Chondrocyte (in vitro differentiated cells): Measurements from ENCODE around the gene MAP4. TPM values are rescaled to one million over a fixed set of nuclear protein-coding genes. Genes with fewer than 3 reads are reported as not detected.

Experiments
- DNase-seq: peaks from one replicate; pipeline ENCODE4 v3.0.0; 2021; ENCODE audit warnings: mixed read lengths, low spot score
- H3K27ac Mint-ChIP-seq: one replicate; pipeline ENCODE4 v1.8.0; 2021; ENCODE audit warnings: mild to moderate bottlenecking, moderate library complexity, mixed read lengths; ENCODE audit not compliant: unreplicated experiment
- H3K27me3 Mint-ChIP-seq: 2 replicates; pipeline ENCODE4 v1.8.0; 2021; ENCODE audit warnings: low read depth, mixed read lengths
- H3K36me3 Mint-ChIP-seq: 2 replicates; pipeline ENCODE4 v1.8.0; 2021; ENCODE audit warnings: low read depth, mixed read lengths
- H3K4me1 Mint-ChIP-seq: 2 replicates; pipeline ENCODE4 v1.8.0; 2021; ENCODE audit warnings: low read depth, mild to moderate bottlenecking, mixed read lengths
- H3K4me3 Mint-ChIP-seq: one replicate; pipeline ENCODE4 v1.8.0; 2021; ENCODE audit warnings: mild to moderate bottlenecking, moderate library complexity, mixed read lengths; ENCODE audit not compliant: unreplicated experiment
- H3K9me3 Mint-ChIP-seq: 2 replicates; pipeline ENCODE4 v1.8.0; 2021; ENCODE audit warnings: low read depth, mixed read lengths
- total RNA-seq: library from RNA; stranded (reverse); gene quantifications from 3 replicates; pipeline ENCODE4 v1.2.1, GENCODE V29; 2021
- TF ChIP-seq, protein P1 (sequence below): fragments of 200-600 bp; sonication (generic); IDR thresholded peaks from 2 replicates; pipeline ENCODE4 v1.5.0; 2021; ENCODE audit warnings: antibody characterized with exemption, mild to moderate bottlenecking, moderate library complexity

Gene MAP4
- total RNA-seq, 1 donor from 2014 or later, result 401 TPM

DNA sequence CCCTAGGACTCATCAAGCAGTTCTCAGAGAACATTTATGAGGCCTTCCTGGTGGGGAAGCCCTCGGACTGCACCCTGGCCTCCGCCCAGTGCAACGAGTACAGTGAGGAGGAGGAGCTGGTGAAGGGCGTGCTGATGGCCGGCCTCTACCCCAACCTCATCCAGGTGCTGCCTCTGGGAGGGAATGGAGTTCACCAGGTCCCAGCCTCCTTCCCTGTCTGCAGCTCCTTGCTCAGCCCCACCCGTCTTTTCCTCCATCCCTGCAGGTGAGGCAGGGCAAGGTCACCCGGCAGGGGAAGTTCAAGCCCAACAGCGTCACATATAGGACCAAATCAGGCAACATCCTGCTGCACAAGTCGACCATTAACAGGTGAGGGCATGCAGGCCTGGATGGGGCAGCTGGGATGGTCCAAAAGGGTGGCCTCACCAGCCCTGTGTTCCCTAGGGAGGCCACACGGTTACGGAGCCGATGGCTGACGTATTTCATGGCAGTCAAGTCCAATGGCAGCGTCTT, 167.0 kb downstream of the MAP4 start:
- TF ChIP-seq, protein P1, sequence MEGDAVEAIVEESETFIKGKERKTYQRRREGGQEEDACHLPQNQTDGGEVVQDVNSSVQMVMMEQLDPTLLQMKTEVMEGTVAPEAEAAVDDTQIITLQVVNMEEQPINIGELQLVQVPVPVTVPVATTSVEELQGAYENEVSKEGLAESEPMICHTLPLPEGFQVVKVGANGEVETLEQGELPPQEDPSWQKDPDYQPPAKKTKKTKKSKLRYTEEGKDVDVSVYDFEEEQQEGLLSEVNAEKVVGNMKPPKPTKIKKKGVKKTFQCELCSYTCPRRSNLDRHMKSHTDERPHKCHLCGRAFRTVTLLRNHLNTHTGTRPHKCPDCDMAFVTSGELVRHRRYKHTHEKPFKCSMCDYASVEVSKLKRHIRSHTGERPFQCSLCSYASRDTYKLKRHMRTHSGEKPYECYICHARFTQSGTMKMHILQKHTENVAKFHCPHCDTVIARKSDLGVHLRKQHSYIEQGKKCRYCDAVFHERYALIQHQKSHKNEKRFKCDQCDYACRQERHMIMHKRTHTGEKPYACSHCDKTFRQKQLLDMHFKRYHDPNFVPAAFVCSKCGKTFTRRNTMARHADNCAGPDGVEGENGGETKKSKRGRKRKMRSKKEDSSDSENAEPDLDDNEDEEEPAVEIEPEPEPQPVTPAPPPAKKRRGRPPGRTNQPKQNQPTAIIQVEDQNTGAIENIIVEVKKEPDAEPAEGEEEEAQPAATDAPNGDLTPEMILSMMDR, result no peak
- Mint-ChIP-seq H3K4me3 (no peak overlapping the region), H3K9me3 (no peaks in the 10 kb centered on the region), H3K4me1 (no peaks in the 10 kb centered on the region), H3K27ac (peak overlapping the region; percentile 18), H3K36me3 (peaks cover 28% of the 10 kb centered on the region), H3K27me3 (no peaks in the 10 kb centered on the region)
- no peak for DNase-seq

DNA sequence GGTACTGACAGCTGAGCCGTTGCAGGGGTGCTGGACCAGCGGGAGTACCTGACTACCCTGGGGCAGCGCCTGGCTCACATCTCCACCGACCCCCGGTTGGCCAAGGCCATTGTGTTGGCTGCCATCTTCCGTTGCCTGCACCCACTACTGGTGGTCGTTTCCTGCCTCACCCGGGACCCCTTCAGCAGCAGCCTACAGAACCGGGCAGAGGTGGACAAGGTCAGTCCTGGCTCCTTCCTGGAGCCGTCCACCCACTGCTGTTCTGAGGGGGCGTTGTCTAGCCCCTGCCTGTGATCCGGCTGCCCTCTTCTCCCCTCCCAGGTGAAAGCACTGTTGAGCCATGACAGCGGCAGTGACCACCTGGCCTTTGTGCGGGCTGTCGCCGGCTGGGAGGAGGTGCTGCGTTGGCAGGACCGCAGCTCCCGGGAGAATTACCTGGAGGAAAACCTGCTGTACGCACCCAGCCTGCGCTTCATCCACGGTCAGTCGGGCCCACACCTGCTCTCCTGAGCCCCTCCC, 167.6 kb downstream of the MAP4 start:
- H3K4me1 Mint-ChIP-seq, result no peaks in the 10 kb centered on the region
- no peak for DNase-seq
- H3K4me3 Mint-ChIP-seq, result no peak overlapping the region
- peaks cover 28% of the 10 kb centered on the region for H3K36me3 Mint-ChIP-seq
- H3K27me3 Mint-ChIP-seq, result no peaks in the 10 kb centered on the region
- TF ChIP-seq, protein P1, result no peak
- H3K9me3 Mint-ChIP-seq, result no peaks in the 10 kb centered on the region
- peak overlapping the region; percentile 22 for H3K27ac Mint-ChIP-seq

DNA sequence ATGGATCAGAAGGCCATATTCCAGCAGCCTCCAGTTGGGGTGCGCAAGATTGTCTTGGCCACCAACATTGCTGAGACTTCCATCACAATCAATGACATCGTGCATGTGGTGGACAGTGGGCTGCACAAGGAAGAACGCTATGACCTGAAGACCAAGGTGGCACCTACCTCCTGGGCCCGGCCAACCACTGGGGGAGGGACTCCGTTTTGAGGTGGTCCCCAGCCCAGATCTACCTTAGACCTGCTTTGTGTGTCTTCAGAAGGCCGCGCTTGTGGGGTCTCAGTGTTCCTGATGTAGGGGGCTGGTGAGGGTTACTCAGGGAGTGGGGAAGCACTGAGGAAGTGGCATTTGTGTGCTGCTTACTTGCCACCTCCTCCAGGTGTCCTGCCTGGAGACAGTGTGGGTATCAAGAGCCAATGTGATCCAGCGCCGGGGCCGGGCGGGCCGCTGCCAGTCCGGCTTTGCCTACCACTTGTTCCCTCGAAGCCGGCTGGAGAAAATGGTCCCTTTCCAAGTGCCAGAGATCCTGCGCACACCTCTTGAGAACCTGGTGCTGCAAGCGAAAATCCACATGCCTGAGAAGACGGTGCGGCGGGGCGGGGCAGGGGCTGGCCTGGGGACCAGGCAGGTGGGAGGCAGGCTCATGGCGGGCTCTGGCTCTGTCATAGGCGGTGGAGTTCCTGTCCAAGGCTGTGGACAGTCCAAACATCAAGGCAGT, 168.3 kb downstream of the MAP4 start:
- Mint-ChIP-seq H3K4me1 (no peaks in the 10 kb centered on the region), H3K4me3 (no peak overlapping the region), H3K9me3 (no peaks in the 10 kb centered on the region), H3K27me3 (no peaks in the 10 kb centered on the region), H3K27ac (peak overlapping the region; percentile 22), H3K36me3 (peaks cover 31% of the 10 kb centered on the region)
- DNase-seq, result no peak
- TF ChIP-seq, protein P1, result no peak

DNA sequence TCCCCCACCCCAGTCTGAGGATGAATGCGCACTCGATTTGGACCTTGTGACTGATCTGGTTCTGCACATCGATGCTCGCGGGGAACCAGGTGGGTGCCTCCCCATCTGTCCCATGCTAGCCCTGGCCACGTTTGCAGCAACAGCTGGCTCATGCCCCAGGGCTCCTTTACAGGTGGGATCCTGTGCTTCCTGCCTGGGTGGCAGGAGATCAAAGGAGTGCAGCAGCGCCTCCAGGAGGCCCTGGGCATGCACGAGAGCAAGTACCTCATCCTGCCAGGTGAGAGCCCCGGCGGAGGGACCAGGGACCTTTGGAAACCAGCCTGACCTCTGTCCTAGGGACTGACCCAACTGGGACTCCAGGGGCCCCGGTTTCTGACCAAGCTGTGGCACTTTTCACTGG, 169.0 kb downstream of the MAP4 start:
- Mint-ChIP-seq H3K36me3 (peaks cover 32% of the 10 kb centered on the region), H3K4me3 (no peak overlapping the region), H3K27ac (peak overlapping the region; percentile 49), H3K4me1 (no peaks in the 10 kb centered on the region), H3K9me3 (no peaks in the 10 kb centered on the region), H3K27me3 (no peaks in the 10 kb centered on the region)
- TF ChIP-seq, protein P1, result no peak
- DNase-seq, result no peak

DNA sequence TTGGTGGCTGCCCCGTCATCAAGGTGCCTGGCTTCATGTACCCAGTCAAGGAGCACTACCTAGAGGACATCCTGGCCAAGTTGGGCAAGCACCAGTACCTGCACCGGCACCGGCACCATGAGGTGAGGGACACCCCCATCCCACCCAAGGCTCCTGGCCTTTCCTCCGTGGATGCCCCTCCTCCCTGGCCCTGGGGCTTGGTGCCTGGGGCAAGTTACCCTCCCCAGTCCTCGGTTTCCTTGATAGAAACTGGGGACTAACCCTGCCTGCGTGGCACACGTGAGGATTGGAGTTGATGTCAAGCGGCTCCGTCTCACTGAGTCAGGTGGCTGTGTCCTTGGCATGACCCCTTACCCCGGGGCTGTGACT, 169.4 kb downstream of the MAP4 start:
- no peak overlapping the region for H3K27ac Mint-ChIP-seq
- H3K4me3 Mint-ChIP-seq, result no peak overlapping the region
- TF ChIP-seq, protein P1, result no peak
- H3K27me3 Mint-ChIP-seq, result no peaks in the 10 kb centered on the region
- DNase-seq, result no peak
- no peaks in the 10 kb centered on the region for H3K9me3 Mint-ChIP-seq
- H3K36me3 Mint-ChIP-seq, result peaks cover 29% of the 10 kb centered on the region
- no peaks in the 10 kb centered on the region for H3K4me1 Mint-ChIP-seq
